Keratinocyte (primary cell): ENCODE measurements around the gene RP9. TPM values are rescaled to one million over a fixed set of nuclear protein-coding genes. Genes with fewer than 3 reads are reported as not detected.

Source experiments
- DNase-seq: peaks from one replicate; pipeline ENCODE4 v3.0.0-alpha.2; 2011; ENCODE audit warnings: low read depth, missing footprints, low spot score
- FAIRE-seq: peaks from 2 replicates; lab custom pipeline; 2011; peaks lifted over from hg19 to GRCh38; lab: Jason Lieb, UNC
- H2AFZ ChIP-seq: 2 replicates; pipeline ENCODE4 v1.6.0; 2012; ENCODE audit warnings: low read length, control low read depth, inconsistent platforms; ENCODE audit not compliant: control insufficient read depth
- H3K27ac ChIP-seq: 2 replicates; pipeline ENCODE4 v1.5.1; 2011; ENCODE audit warnings: low read length; ENCODE audit not compliant: control insufficient read depth, insufficient read depth
- H3K27me3 ChIP-seq: 3 replicates; pipeline ENCODE4 v1.6.0; 2011; ENCODE audit warnings: low read length; ENCODE audit not compliant: control insufficient read depth, insufficient read depth; ENCODE audit errors: extremely low read depth
- H3K36me3 ChIP-seq, 2 experiments: 2 replicates in 1 of 2; 3 replicates in 1 of 2; pipeline ENCODE4 v1.5.1; 2011; ENCODE audit warnings: low read length in 2 of 2, mild to moderate bottlenecking in 1 of 2; ENCODE audit not compliant: control insufficient read depth in 2 of 2, insufficient read depth in 2 of 2; ENCODE audit errors: extremely low read depth in 1 of 2
- H3K4me1 ChIP-seq: 3 replicates; pipeline ENCODE4 v1.5.1; 2011; ENCODE audit warnings: low read length; ENCODE audit not compliant: control insufficient read depth, insufficient read depth; ENCODE audit errors: extremely low read depth
- H3K4me2 ChIP-seq: 3 replicates; pipeline ENCODE4 v1.6.0; 2011; ENCODE audit warnings: low read depth, low read length; ENCODE audit not compliant: control insufficient read depth, insufficient read depth; ENCODE audit errors: extremely low read depth
- H3K4me3 ChIP-seq, 3 experiments: fragments of 200-600 bp in 1 of 3; sonication (generic) in 1 of 3; 2 replicates in 2 of 3; 3 replicates in 1 of 3; pipeline ENCODE4 v1.5.1; 2011 to 2016; ENCODE audit warnings: low read length in 3 of 3, mild to moderate bottlenecking in 3 of 3, control low read depth in 2 of 3, inconsistent platforms in 1 of 3, low read depth in 1 of 3, mixed read lengths in 1 of 3, mixed run types in 1 of 3, moderate library complexity in 1 of 3; ENCODE audit not compliant: control insufficient read depth in 2 of 3, insufficient read depth in 2 of 3; ENCODE audit errors: extremely low read depth in 1 of 3
- H3K79me2 ChIP-seq: 2 replicates; pipeline ENCODE4 v1.6.0; 2012; ENCODE audit warnings: low read length; ENCODE audit not compliant: control insufficient read depth, insufficient read depth
- H3K9ac ChIP-seq: 3 replicates; pipeline ENCODE4 v1.6.0; 2011; ENCODE audit warnings: low read length; ENCODE audit not compliant: control insufficient read depth, insufficient read depth; ENCODE audit errors: extremely low read depth
- H3K9me1 ChIP-seq: 3 replicates; pipeline ENCODE4 v1.6.0; 2011; ENCODE audit warnings: low read length; ENCODE audit not compliant: control insufficient read depth, insufficient read depth; ENCODE audit errors: extremely low read depth
- H3K9me3 ChIP-seq: 2 replicates; pipeline ENCODE4 v1.5.1; 2012; ENCODE audit warnings: low read depth, low read length; ENCODE audit not compliant: control insufficient read depth
- H4K20me1 ChIP-seq: 3 replicates; pipeline ENCODE4 v1.6.0; 2011; ENCODE audit warnings: low read length; ENCODE audit not compliant: control insufficient read depth, insufficient read depth; ENCODE audit errors: extremely low read depth
- CTCF ChIP-seq, 3 experiments: IDR thresholded peaks in 1 of 3; conservative IDR thresholded peaks in 1 of 3; optimal IDR thresholded peaks in 1 of 3; 2 replicates in 2 of 3; 3 replicates in 1 of 3; pipeline versions ENCODE3 to v1.5.1; 2011; ENCODE audit warnings: low read length in 3 of 3, mild to moderate bottlenecking in 3 of 3, moderate library complexity in 2 of 3, control low read depth in 1 of 3, inconsistent platforms in 1 of 3; ENCODE audit not compliant: insufficient read depth in 2 of 3; ENCODE audit errors: extremely low read depth in 1 of 3
- EZH2 ChIP-seq: IDR thresholded peaks from one replicate; pipeline ENCODE4 v1.6.1; 2012; ENCODE audit warnings: inconsistent platforms, mild to moderate bottlenecking, low read length, moderate library complexity
- dilution Hi-C: fragments of 300-500 bp; cut with MboI; formaldehyde crosslinking; loops from one replicate; pipeline ENCODE4 v1.7.0; 2020; ENCODE audit warnings: low sequenced_read_pairs; ENCODE audit not compliant: extremely low pct_ligation_motif_present
- polyA plus RNA-seq, 5 experiments: library from polyadenylated mRNA; depleted of rRNA in 3 of 5; stranded (reverse) in 3 of 5; stranded (forward) in 1 of 5; unstranded in 1 of 5; fragments of >200 nt; gene quantifications; 1 replicate in 1 of 5; 2 replicates in 3 of 5; 3 replicates in 1 of 5; pipeline versions ENCODE4 v1.2.1 to v1.2.3, GENCODE V29; 2011 to 2012; ENCODE audit warnings: missing spikeins in 2 of 5, low read depth in 1 of 5, low replicate concordance in 1 of 5

The RP9 gene
- polyA plus RNA-seq, 1 donor (not counting 4 experiments of a cell fraction or from before 2014, with no cell fraction given), result 17.4 TPM

GRCh38 chr7:33093266-33093665, 15.9 kb downstream of the RP9 start:
- no peak overlapping the region for H3K4me3 ChIP-seq
- peaks cover 8 to 9% of the 10 kb centered on the region in 2 experiments for H3K36me3 ChIP-seq
- no peaks in the 10 kb centered on the region for H3K79me2 ChIP-seq
- H3K9me1 ChIP-seq, result no peaks in the 10 kb centered on the region
- dilution Hi-C loops, result no loop called here
- H3K4me1 ChIP-seq, result no peaks in the 10 kb centered on the region
- no peak overlapping the region for H3K9ac ChIP-seq
- no peak for DNase-seq
- no peaks in the 10 kb centered on the region for H3K9me3 ChIP-seq
- no peak for TF ChIP-seq CTCF (optimal IDR thresholded peaks at IDR 0.05 in 1 of 3, IDR thresholded peaks at IDR 0.05 in 1 of 3, conservative IDR thresholded peaks at IDR 0.05 in 1 of 3; ENCODE audit: extremely low read depth in 1 of 3, insufficient read depth in 2 of 3, low read length in 3 of 3)
- no peak for TF ChIP-seq EZH2
- no peak for FAIRE-seq
- no peak overlapping the region for H2AFZ ChIP-seq
- H4K20me1 ChIP-seq, result no peaks in the 10 kb centered on the region
- no peak overlapping the region for H3K27ac ChIP-seq
- H3K27me3 ChIP-seq, result no peaks in the 10 kb centered on the region
- no peak overlapping the region for H3K4me2 ChIP-seq

GRCh38 chr7:33091641-33092191, 17.5 kb downstream of the RP9 start:
- Histone ChIP-seq H3K27ac (no peak overlapping the region), H3K9me3 (no peaks in the 10 kb centered on the region), H2AFZ (no peak overlapping the region), H3K4me1 (no peaks in the 10 kb centered on the region), H3K4me3 (no peak overlapping the region), H3K4me2 (no peak overlapping the region), H3K79me2 (no peaks in the 10 kb centered on the region), H4K20me1 (no peaks in the 10 kb centered on the region), H3K9me1 (no peaks in the 10 kb centered on the region), H3K36me3 (peaks cover 3 to 7% of the 10 kb centered on the region in 2 experiments), H3K27me3 (no peaks in the 10 kb centered on the region), H3K9ac (no peak overlapping the region)
- DNase-seq (no peak), FAIRE-seq (no peak)
- dilution Hi-C loops, result no loop called here
- TF ChIP-seq EZH2 (no peak), CTCF (optimal IDR thresholded peaks at IDR 0.05 in 1 of 3, IDR thresholded peaks at IDR 0.05 in 1 of 3, conservative IDR thresholded peaks at IDR 0.05 in 1 of 3; ENCODE audit: extremely low read depth in 1 of 3, insufficient read depth in 2 of 3, low read length in 3 of 3) (peak in 2 of 3 experiments; percentile 3 to 8)
